AG10803 (cell line): Measurements from ENCODE around the gene SLC5A11.
"Not testable (repeated sequence)": the region's sequence is repeated elsewhere in the genome, so short reads cannot be mapped to it uniquely, and the experiment has no call there.

Experiments
- DNase-seq: peaks from one replicate; pipeline ENCODE4 v3.0.0; 2010; ENCODE audit warnings: low read depth
- H3K4me3 ChIP-seq: 2 replicates; pipeline ENCODE4 v1.5.1; 2011; ENCODE audit warnings: mild to moderate bottlenecking, low read length, control low read depth
- CTCF ChIP-seq: conservative IDR thresholded peaks from 2 replicates; pipeline ENCODE4 v1.5.1; 2011; ENCODE audit warnings: mild to moderate bottlenecking, low read length, control low read depth, inconsistent platforms

Gene SLC5A11

GRCh38 chr16:24845726-24846547, at the start of gene SLC5A11:
Gene SLC5A11, plus strand, starts transcription at chr16:24845963. Its CDS starts 12,681 bp downstream, at chr16:24858644.
- no peak for TF ChIP-seq CTCF
- no peak within 1 kb of the TSS for H3K4me3 ChIP-seq

GRCh38 chr16:24800586-24800985, 45.2 kb upstream of the SLC5A11 start:
- TF ChIP-seq CTCF, result peak; percentile 41
- peak; percentile 20 for DNase-seq
- no peak overlapping the region for H3K4me3 ChIP-seq

More at GRCh38 chr16:24845726-24846547, at the start of gene SLC5A11:
- no peak for DNase-seq

- no peak for TF ChIP-seq CTCF
- H3K4me3 ChIP-seq, result no peak overlapping the region
- no peak for DNase-seq
Measured at GRCh38 chr16:24801761-24802302, 43.9 kb upstream of the SLC5A11 start.

- DNase-seq, result no peak
- H3K4me3 ChIP-seq, result no peak overlapping the region
- TF ChIP-seq CTCF, result no peak
Measured at GRCh38 chr16:24805484-24805883, 40.3 kb upstream of the SLC5A11 start.

- TF ChIP-seq CTCF, result no peak
- H3K4me3 ChIP-seq, result no peak overlapping the region
- no peak for DNase-seq
Measured at GRCh38 chr16:24807301-24807700, 38.5 kb upstream of the SLC5A11 start.

GRCh38 chr16:24810951-24811843, 34.6 kb upstream of the SLC5A11 start:
- DNase-seq, result no peak
- no peak for TF ChIP-seq CTCF
- H3K4me3 ChIP-seq, result no peak overlapping the region

- not testable (repeated sequence) for H3K4me3 ChIP-seq, DNase-seq
Measured at GRCh38 chr16:24812813-24813212, 33.0 kb upstream of the SLC5A11 start.
